ENCODE measurements around the gene TAF4B. TPM values are rescaled to one million over a fixed set of nuclear protein-coding genes. Genes with fewer than 3 reads are reported as not detected.

Gene TAF4B
- total and polyA plus RNA-seq, 2 donors (not counting 1 experiment from before 2014, with no cell fraction given) = 0.42 to 2.0 TPM

GRCh38 chr18:26210147-26210546, 16.1 kb upstream of the TAF4B start:
- Histone ChIP-seq H3K4me2 (ENCODE audit: extremely low read depth, insufficient read depth, low read length) (no peak overlapping the region), H3K27ac (ENCODE audit: insufficient read depth, low read length) (no peak overlapping the region), H3K4me1 (ENCODE audit: control insufficient read depth, extremely low read depth, insufficient read depth, low read length) (no peaks in the 10 kb centered on the region), H3K9me3 (ENCODE audit: control insufficient read depth, insufficient read depth, low read depth, low read length) (no peaks in the 10 kb centered on the region), H3K79me2 (ENCODE audit: control insufficient read depth, insufficient read depth, low read length) (no peaks in the 10 kb centered on the region), H2AFZ (ENCODE audit: low read length) (no peak overlapping the region), H3K27me3 (ENCODE audit: control insufficient read depth, insufficient read depth, low read length) (no peaks in the 10 kb centered on the region), H3K9ac (ENCODE audit: insufficient read depth, low read length) (no peak overlapping the region), H3K36me3 (ENCODE audit: control insufficient read depth, insufficient read depth, low read length) (no peaks in the 10 kb centered on the region), H3K4me3 (replicated peaks in 1 of 4; ENCODE audit: control extremely low read depth in 1 of 4, insufficient read depth in 1 of 4, low read depth in 3 of 4, low read length in 4 of 4) (no peak overlapping the region), H4K20me1 (ENCODE audit: control insufficient read depth, extremely low read depth, insufficient read depth, low read length) (no peaks in the 10 kb centered on the region)
- no peak for DNase-seq (ENCODE audit: low read depth in 2 of 2)
- TF ChIP-seq CTCF (conservative IDR thresholded peaks at IDR 0.05 in 1 of 2, IDR thresholded peaks at IDR 0.05 in 1 of 2; ENCODE audit: low read depth in 1 of 2, low read length in 2 of 2) (no peak), EZH2 (IDR thresholded peaks at IDR 0.05; ENCODE audit: low read length, missing control alignments) (no peak)

GRCh38 chr18:26215247-26215970, 10.8 kb upstream of the TAF4B start:
- TF ChIP-seq EZH2 (IDR thresholded peaks at IDR 0.05; ENCODE audit: low read length, missing control alignments) (no peak), CTCF (conservative IDR thresholded peaks at IDR 0.05 in 1 of 2, IDR thresholded peaks at IDR 0.05 in 1 of 2; ENCODE audit: low read depth in 1 of 2, low read length in 2 of 2) (no peak)
- H4K20me1 ChIP-seq (ENCODE audit: control insufficient read depth, extremely low read depth, insufficient read depth, low read length) = no peaks in the 10 kb centered on the region
- no peaks in the 10 kb centered on the region for H3K27me3 ChIP-seq (ENCODE audit: control insufficient read depth, insufficient read depth, low read length)
- no peak overlapping the region for H3K4me2 ChIP-seq (ENCODE audit: extremely low read depth, insufficient read depth, low read length)
- H2AFZ ChIP-seq (ENCODE audit: low read length) = no peak overlapping the region
- no peak overlapping the region for H3K27ac ChIP-seq (ENCODE audit: insufficient read depth, low read length)
- DNase-seq (ENCODE audit: low read depth in 2 of 2) = no peak
- no peaks in the 10 kb centered on the region for H3K9me3 ChIP-seq (ENCODE audit: control insufficient read depth, insufficient read depth, low read depth, low read length)
- no peaks in the 10 kb centered on the region for H3K36me3 ChIP-seq (ENCODE audit: control insufficient read depth, insufficient read depth, low read length)
- no peaks in the 10 kb centered on the region for H3K79me2 ChIP-seq (ENCODE audit: control insufficient read depth, insufficient read depth, low read length)
- H3K9ac ChIP-seq (ENCODE audit: insufficient read depth, low read length) = no peak overlapping the region
- H3K4me1 ChIP-seq (ENCODE audit: control insufficient read depth, extremely low read depth, insufficient read depth, low read length) = no peaks in the 10 kb centered on the region
- H3K4me3 ChIP-seq (replicated peaks in 1 of 4; ENCODE audit: control extremely low read depth in 1 of 4, insufficient read depth in 1 of 4, low read depth in 3 of 4, low read length in 4 of 4) = no peak overlapping the region

GRCh38 chr18:26225022-26225693, 1.1 kb upstream of the TAF4B start:
- no peak for TF ChIP-seq EZH2 (IDR thresholded peaks at IDR 0.05; ENCODE audit: low read length, missing control alignments)
- Histone ChIP-seq H3K4me2 (ENCODE audit: extremely low read depth, insufficient read depth, low read length) (no peak overlapping the region), H3K9ac (ENCODE audit: insufficient read depth, low read length) (no peak overlapping the region)

More at GRCh38 chr18:26225022-26225693, 1.1 kb upstream of the TAF4B start:
- no peak overlapping the region for H3K4me3 ChIP-seq (replicated peaks in 1 of 4; ENCODE audit: control extremely low read depth in 1 of 4, insufficient read depth in 1 of 4, low read depth in 3 of 4, low read length in 4 of 4)
- H2AFZ ChIP-seq (ENCODE audit: low read length) = no peak overlapping the region
- DNase-seq (ENCODE audit: low read depth in 2 of 2) = no peak
- no peaks in the 10 kb centered on the region for H3K4me1 ChIP-seq (ENCODE audit: control insufficient read depth, extremely low read depth, insufficient read depth, low read length)
- no peaks in the 10 kb centered on the region for H3K36me3 ChIP-seq (ENCODE audit: control insufficient read depth, insufficient read depth, low read length)
- no peak overlapping the region for H3K27ac ChIP-seq (ENCODE audit: insufficient read depth, low read length)
- no peaks in the 10 kb centered on the region for H3K79me2 ChIP-seq (ENCODE audit: control insufficient read depth, insufficient read depth, low read length)
- no peaks in the 10 kb centered on the region for H3K9me3 ChIP-seq (ENCODE audit: control insufficient read depth, insufficient read depth, low read depth, low read length)
- H4K20me1 ChIP-seq (ENCODE audit: control insufficient read depth, extremely low read depth, insufficient read depth, low read length) = no peaks in the 10 kb centered on the region
- H3K27me3 ChIP-seq (ENCODE audit: control insufficient read depth, insufficient read depth, low read length) = no peaks in the 10 kb centered on the region
